ENCODE measurements around the gene RPS6KB2. TPM values are rescaled to one million over a fixed set of nuclear protein-coding genes. Genes with fewer than 3 reads are reported as not detected.

Gene RPS6KB2
- total and polyA plus RNA-seq, 2 experiments from 2014 or later, result 29.5 to 41.3 TPM

DNA sequence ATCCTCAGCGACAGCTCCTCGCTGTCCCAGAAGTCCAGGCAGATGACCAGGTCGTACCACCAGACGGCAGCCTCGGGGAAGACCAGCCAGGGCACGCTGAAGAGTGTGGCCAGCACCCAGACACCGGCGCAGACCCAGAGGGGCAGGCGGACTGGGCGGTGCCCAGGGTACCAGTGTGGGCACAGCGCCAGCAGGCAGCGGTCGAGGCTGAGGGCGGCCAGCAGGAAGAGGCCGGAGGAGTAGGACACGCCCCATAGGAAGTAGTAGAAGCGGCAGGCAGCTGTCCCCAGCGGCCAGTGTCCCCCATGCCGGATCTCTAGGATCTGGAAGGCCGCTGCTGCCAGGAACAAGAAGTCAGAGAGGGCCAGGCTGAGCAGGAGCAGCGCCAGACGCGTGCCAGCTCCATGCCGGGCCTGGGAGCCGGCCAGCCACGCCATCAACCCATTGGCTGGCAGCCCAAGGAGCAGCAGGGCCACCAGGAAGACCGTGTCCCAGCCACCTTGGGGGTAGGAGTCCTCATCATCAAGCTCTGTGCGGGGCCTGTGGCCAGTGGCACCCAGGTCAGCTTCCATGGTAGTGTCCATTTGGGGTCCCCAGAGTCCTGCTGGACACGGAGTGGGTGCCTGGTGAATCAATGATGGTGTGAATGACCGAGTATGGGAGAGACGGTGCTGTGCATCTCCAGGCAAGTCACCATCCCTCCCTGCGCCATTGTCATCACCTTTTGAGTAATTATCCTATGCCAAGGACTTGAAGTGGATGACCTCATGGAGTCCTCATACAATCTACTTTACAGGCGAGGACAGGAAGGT, 24.1 kb downstream of the RPS6KB2 start, which contains the start of gene GPR152:
TSS of gene GPR152 (minus strand) at position 589 of the 812 bp plus-strand sequence. CDS start at position 584, 5 bp downstream.
- no peaks in the 10 kb centered on the region for H3K9me3 Mint-ChIP-seq
- H3K4me1 Mint-ChIP-seq, result no peaks in the 10 kb centered on the region
- Histone ChIP-seq H3K27me3 (ENCODE audit: insufficient read depth) (no peaks in the 10 kb centered on the region), H3K4me2 (no peak within 1 kb of the TSS), H3K9me2 (ENCODE audit: insufficient read depth) (no peaks in the 10 kb centered on the region), H2AFZ (no peak within 1 kb of the TSS), H3K4me3 (no peak within 1 kb of the TSS), H3F3A (replicated peaks; ENCODE audit: low read depth) (no peaks in the 10 kb centered on the region), H3K4me1 (ENCODE audit: insufficient read depth) (no peaks in the 10 kb centered on the region), H3K79me2 (replicated peaks; ENCODE audit: insufficient read depth) (no peaks in the 10 kb centered on the region), H3K36me3 (ENCODE audit: insufficient read depth) (no peaks in the 10 kb centered on the region), H3K27ac (ENCODE audit: low read depth) (no peak within 1 kb of the TSS), H4K20me1 (replicated peaks; ENCODE audit: insufficient read depth) (no peaks in the 10 kb centered on the region)
- H3K4me3 Mint-ChIP-seq, result no peak within 1 kb of the TSS
- H3K27me3 Mint-ChIP-seq (ENCODE audit: insufficient read depth, low read depth, poor library complexity), result peaks cover 14% of the 10 kb centered on the region
- DNase-seq (ENCODE audit: low spot score) (no peak), ATAC-seq (no peak)
- TF ChIP-seq CREB1 (CRISPR knock-in tag; IDR thresholded peaks at IDR 0.05; ENCODE audit: low read depth), result no peak
- no peak for TF ChIP-seq ETS1 (IDR thresholded peaks at IDR 0.05)
- no peak for TF ChIP-seq STAT1 (IDR thresholded peaks at IDR 0.05; ENCODE audit: unreplicated experiment)
- TF ChIP-seq JUNB (IDR thresholded peaks at IDR 0.05; ENCODE audit: unreplicated experiment), result no peak
- no peak for TF ChIP-seq ZNF331 (CRISPR knock-in tag; IDR thresholded peaks at IDR 0.05; ENCODE audit: low read depth)
- H3K27ac Mint-ChIP-seq, result no peak within 1 kb of the TSS
- H3K36me3 Mint-ChIP-seq (ENCODE audit: low read depth), result no peaks in the 10 kb centered on the region

GRCh38 chr11:67453816-67454732, 25.8 kb downstream of the RPS6KB2 start:
- Mint-ChIP-seq H3K9me3 (no peaks in the 10 kb centered on the region), H3K27ac (no peak overlapping the region), H3K4me1 (no peaks in the 10 kb centered on the region)

DNA sequence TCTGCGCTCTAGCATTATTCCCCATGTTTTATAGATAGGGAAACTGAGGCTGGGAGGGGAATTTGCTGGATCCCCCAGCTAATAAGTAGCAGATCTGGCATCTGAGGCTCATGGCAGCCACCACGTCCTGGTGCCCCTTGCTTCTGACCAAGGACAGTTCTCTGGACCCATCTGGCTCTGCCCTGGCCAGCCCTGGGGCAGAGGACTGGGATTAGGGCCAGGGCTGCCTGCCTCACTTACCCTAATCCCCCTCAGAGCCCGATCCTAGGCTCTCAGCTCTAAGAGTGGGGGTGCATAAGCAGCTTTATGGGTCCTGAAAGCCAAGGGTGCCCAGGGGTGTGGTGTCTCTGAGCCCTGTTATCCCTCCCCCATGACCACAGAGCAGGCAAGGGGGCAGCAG, 26.8 kb downstream of the RPS6KB2 start, which contains the start of gene CABP4:
TSS of gene CABP4 (plus strand) at position 301 of the 400 bp plus-strand sequence. CDS start at position 371, 70 bp downstream.
- no peaks in the 10 kb centered on the region for H3K4me1 Mint-ChIP-seq
- no peak within 1 kb of the TSS for H3K4me3 ChIP-seq
- H3K27me3 ChIP-seq (ENCODE audit: insufficient read depth), result no peaks in the 10 kb centered on the region
- no peaks in the 10 kb centered on the region for H3K36me3 Mint-ChIP-seq (ENCODE audit: low read depth)
- no peaks in the 10 kb centered on the region for H3K9me2 ChIP-seq (ENCODE audit: insufficient read depth)
- no peaks in the 10 kb centered on the region for H3K79me2 ChIP-seq (replicated peaks; ENCODE audit: insufficient read depth)
- H3K4me1 ChIP-seq (ENCODE audit: insufficient read depth), result no peaks in the 10 kb centered on the region
- peaks cover 8% of the 10 kb centered on the region for H3K27me3 Mint-ChIP-seq (ENCODE audit: insufficient read depth, low read depth, poor library complexity)
- no peaks in the 10 kb centered on the region for H3K36me3 ChIP-seq (ENCODE audit: insufficient read depth)
- H2AFZ ChIP-seq, result no peak within 1 kb of the TSS
- no peaks in the 10 kb centered on the region for H3F3A ChIP-seq (replicated peaks; ENCODE audit: low read depth)
- DNase-seq (ENCODE audit: low spot score), result no peak
- no peaks in the 10 kb centered on the region for H4K20me1 ChIP-seq (replicated peaks; ENCODE audit: insufficient read depth)
- no peak within 1 kb of the TSS for H3K27ac Mint-ChIP-seq
- no peak for ATAC-seq
- no peak within 1 kb of the TSS for H3K4me2 ChIP-seq
- H3K4me3 Mint-ChIP-seq, result no peak within 1 kb of the TSS; the same call in 2 of the 3 replicates
- no peaks in the 10 kb centered on the region for H3K9me3 Mint-ChIP-seq
- H3K27ac ChIP-seq (ENCODE audit: low read depth), result no peak within 1 kb of the TSS
- no peak for TF ChIP-seq CTCF (conservative IDR thresholded peaks at IDR 0.05; ENCODE audit: low read depth in 2 of 2)
- TF ChIP-seq ZNF114 (CRISPR knock-in tag; IDR thresholded peaks at IDR 0.05), result no peak
- no peak for TF ChIP-seq POLR2AphosphoS5 (IDR thresholded peaks at IDR 0.05; ENCODE audit: low read depth)
- no peak for TF ChIP-seq ZNF331 (CRISPR knock-in tag; IDR thresholded peaks at IDR 0.05; ENCODE audit: low read depth)
- TF ChIP-seq EZH2 (IDR thresholded peaks at IDR 0.05; ENCODE audit: low read depth, unreplicated experiment), result no peak
- no peak for TF ChIP-seq ETS1 (IDR thresholded peaks at IDR 0.05)
- no peak for TF ChIP-seq CREB1 (CRISPR knock-in tag; IDR thresholded peaks at IDR 0.05; ENCODE audit: low read depth)
- no peak for TF ChIP-seq NANOG (IDR thresholded peaks at IDR 0.05; ENCODE audit: borderline replicate concordance)

More at GRCh38 chr11:67453816-67454732, 25.8 kb downstream of the RPS6KB2 start:
- Histone ChIP-seq H3K9me2 (ENCODE audit: insufficient read depth) (no peaks in the 10 kb centered on the region), H3K36me3 (ENCODE audit: insufficient read depth) (no peaks in the 10 kb centered on the region), H3F3A (replicated peaks; ENCODE audit: low read depth) (no peaks in the 10 kb centered on the region), H2AFZ (no peak overlapping the region), H3K27ac (ENCODE audit: low read depth) (no peak overlapping the region), H3K79me2 (replicated peaks; ENCODE audit: insufficient read depth) (no peaks in the 10 kb centered on the region), H4K20me1 (replicated peaks; ENCODE audit: insufficient read depth) (no peaks in the 10 kb centered on the region), H3K4me2 (no peak overlapping the region), H3K27me3 (ENCODE audit: insufficient read depth) (no peaks in the 10 kb centered on the region), H3K4me3 (no peak overlapping the region), H3K4me1 (ENCODE audit: insufficient read depth) (no peaks in the 10 kb centered on the region)
- Mint-ChIP-seq H3K36me3 (ENCODE audit: low read depth) (no peaks in the 10 kb centered on the region), H3K4me3 (no peak overlapping the region), H3K27me3 (ENCODE audit: insufficient read depth, low read depth, poor library complexity) (peaks cover 8% of the 10 kb centered on the region)
- ATAC-seq, result no peak
- no peak for DNase-seq (ENCODE audit: low spot score)
- TF ChIP-seq STAT1 (IDR thresholded peaks at IDR 0.05; ENCODE audit: unreplicated experiment), result no peak
- TF ChIP-seq CREB1 (CRISPR knock-in tag; IDR thresholded peaks at IDR 0.05; ENCODE audit: low read depth), result no peak
- TF ChIP-seq EZH2phosphoT487 (IDR thresholded peaks at IDR 0.05; ENCODE audit: unreplicated experiment), result no peak
